ENCODE results near the gene C17orf113.

C17orf113 gene

DNA sequence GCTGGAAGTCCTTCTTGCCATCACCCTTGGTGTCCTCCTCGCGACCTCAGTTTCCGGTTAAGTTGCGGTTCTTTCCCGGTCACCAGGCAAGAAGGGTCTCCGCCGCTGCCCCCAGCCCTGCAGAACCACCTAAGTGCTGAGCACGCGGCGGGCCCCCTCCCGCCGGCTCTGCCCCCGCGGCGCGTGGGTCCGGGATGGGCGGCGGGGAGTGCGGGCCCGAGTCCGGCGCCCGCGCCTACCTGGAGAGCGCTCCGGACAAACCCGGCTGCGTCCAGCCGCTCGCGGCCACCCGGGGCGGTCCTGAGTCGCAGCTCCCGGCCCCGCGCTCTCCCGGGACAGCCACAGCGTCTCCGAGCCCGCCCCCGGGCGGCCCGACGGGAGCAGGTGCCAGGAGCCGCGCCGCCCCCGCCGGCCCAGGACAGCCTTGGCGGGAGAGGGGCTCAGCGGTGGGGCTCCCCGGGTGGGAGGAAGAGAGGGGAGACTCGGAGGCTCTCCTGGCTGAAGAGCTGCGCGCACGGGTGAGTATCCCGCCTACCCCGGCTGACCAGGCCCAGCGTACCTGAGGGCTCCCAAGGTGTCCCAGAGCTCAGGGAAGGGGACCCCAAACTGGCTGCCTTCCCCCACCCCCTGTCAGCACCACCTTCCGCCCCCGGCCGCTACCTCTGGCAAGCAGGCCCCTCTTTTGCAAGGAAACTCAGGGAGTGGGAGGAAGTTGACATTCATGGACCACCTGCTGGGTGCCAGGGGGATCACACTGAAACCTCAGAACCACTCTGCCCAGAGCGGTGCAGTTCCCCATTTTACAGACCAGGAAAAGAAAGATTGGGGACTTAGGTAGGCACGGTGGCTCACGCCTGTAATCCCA, 22.2 kb upstream of the C17orf113 start:
- DNase-seq (ENCODE audit: low read depth in 4 of 4, low spot score in 1 of 4) = no peak

DNA sequence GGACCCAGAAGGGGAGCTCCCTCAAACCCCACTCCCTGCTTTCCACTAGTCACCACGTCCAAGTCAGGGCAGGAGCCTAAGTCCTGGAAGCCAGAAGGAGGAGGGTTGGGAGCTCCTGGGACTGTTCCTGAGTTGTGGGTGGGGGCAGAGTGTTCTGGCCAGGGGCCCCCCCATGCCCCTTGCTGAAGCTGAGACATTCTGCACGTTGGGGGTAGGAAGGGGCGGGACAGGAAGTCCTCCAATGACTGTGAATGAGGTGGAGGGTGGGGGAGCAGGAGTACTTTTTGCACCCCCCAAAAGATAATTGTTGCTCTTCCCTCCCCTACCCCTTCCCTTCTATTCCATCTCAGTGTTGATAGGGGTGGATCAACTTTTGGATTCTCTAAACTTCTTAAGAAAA, 21.4 kb upstream of the C17orf113 start:
- no peak for DNase-seq (ENCODE audit: low read depth in 4 of 4, low spot score in 1 of 4)

GRCh38 chr17:42068979-42069378, 18.6 kb upstream of the C17orf113 start:
- no peak for DNase-seq (ENCODE audit: low read depth in 4 of 4, low spot score in 1 of 4)

- peak; percentile 50 to 62 (median 52) for DNase-seq (ENCODE audit: low read depth in 4 of 4, low spot score in 1 of 4)
Measured at GRCh38 chr17:42067371-42068091, 17.1 kb upstream of the C17orf113 start.

DNA sequence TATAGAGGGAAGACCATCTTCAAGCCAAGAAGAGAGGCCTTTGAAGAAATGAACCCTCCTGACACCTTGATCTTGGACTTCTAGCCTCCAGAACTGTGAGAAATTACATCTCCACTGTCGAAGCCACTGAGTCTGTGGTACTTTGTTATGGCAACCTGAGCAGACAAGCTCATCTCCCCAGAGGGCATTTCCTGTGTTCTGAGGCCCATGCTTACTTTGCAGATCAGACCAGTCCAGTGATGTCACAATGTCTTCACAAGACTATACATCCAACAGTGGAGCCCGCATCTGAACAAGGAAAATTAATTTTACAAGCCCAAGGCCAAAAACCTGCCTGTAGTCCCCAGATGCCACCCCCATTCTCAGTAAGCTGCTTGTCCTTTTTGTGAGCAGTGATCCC, 14.8 kb upstream of the C17orf113 start:
- no peak for DNase-seq (ENCODE audit: low read depth in 4 of 4, low spot score in 1 of 4)

DNA sequence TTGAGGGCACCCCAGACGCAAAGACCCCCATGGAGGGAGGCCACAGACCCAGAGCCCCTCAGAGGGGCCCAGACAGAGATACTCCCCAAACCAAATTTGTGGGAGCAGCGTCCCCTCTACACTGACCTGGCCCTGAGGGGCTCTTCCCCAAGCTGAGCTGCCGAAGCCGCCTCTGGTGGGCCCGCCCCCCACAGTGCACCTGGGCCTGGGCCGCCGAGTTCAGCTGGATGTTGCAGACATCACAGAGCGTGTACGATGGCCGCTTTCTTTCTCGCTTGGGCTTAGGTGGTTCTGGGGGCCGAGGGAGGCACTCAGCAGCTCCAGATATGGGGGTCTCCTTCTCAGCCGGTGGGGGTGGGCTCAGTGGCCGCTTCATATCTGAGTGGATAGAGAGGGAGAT, 12.3 kb upstream of the C17orf113 start:
- DNase-seq (ENCODE audit: low read depth in 4 of 4, low spot score in 1 of 4) = no peak

DNA sequence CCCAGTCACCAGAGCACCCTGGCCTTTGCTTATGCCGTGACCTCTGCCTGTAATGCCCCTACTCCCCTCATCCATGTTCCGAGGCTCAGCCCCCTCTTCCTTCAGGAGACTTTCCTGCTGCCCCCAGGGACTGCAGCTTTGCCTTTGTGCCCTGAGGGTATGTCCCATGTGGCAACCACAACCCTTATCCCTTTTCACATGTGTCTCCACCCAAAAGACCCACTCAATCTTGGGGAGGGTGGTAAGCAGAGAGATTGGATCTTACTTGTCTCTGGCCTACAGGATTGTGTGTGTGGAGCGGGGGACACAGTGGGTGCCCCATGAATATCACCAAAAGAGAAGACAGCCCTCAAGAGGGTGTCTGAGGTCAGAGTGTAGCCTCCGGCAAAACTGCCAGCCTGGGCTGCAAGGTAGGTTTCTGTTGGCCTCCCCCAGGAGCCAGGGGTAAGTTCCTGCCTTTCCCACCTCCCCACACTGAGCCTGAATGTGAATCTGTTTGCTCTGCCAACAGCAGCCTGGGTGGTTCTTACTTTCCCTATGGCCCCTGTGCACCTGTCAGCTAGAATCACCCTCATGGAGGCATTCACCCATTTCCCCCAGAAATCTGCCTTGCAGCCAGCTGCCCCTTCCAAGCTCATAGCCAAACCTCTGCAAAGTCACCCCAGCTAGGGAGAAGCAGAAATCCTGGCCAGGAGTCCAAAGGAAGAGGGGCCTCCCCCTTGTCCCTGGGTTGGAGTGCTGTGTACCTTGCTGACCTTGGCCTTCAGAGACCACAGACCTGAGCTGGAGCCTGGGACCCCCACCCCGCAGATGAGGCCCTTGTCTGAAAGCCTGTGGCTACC, 11.5 kb upstream of the C17orf113 start:
- DNase-seq (ENCODE audit: low read depth in 4 of 4, low spot score in 1 of 4) = no peak

- DNase-seq (ENCODE audit: low read depth in 4 of 4, low spot score in 1 of 4) = no peak
Measured at GRCh38 chr17:42060231-42060630, 9.8 kb upstream of the C17orf113 start.

DNA sequence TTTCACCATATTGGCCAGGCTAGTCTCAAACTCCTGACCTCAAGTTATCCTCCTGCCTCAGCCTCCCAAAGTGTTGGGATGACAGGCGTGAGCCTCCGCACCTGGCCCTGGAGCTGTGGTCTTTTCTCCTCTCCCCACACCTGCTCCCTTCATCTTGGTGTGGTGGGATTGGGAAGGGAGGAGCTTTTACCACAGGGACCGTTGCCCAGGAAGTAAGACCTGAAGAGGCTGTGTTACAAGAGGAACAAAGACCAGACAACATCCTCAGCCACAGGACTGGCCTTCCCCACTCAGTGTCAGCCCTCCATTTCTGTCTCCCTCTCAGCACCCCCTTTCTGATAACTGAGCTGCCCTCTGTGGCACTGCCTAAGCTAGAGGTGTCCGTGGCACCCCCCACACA, 9.4 kb upstream of the C17orf113 start:
- no peak for DNase-seq (ENCODE audit: low read depth in 4 of 4, low spot score in 1 of 4)

GRCh38 chr17:42058063-42058462, 7.7 kb upstream of the C17orf113 start:
- no peak for DNase-seq (ENCODE audit: low read depth in 4 of 4, low spot score in 1 of 4)

- DNase-seq (ENCODE audit: low read depth in 4 of 4, low spot score in 1 of 4) = no peak
Measured at GRCh38 chr17:42056635-42057034, 6.2 kb upstream of the C17orf113 start.

- DNase-seq (ENCODE audit: low read depth in 4 of 4, low spot score in 1 of 4) = no peak
Measured at GRCh38 chr17:42055496-42055895, 5.1 kb upstream of the C17orf113 start.

DNA sequence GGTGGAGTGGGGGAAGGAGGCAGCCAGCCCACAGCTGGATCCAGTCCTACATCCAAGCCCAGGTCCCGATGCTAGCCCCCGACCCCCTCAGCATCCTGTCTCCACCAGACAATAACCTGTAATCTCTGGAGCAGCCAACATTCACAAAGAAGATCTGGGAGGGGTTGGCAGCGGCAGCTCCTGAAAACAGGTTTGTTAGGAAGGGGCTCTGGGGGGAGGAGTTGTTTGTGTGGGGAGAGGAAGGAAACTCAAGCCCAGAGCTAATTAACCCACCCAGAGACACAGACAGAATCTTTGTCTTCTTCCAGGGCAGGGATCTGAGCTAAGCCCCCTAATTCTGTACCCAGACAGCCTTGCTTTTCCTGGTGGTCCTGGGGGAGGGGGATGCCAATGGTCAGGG, 4.6 kb upstream of the C17orf113 start:
- no peak for DNase-seq (ENCODE audit: low read depth in 4 of 4, low spot score in 1 of 4)

- no peak for DNase-seq (ENCODE audit: low read depth in 4 of 4, low spot score in 1 of 4)
Measured at GRCh38 chr17:42053731-42054500, 3.5 kb upstream of the C17orf113 start.

DNA sequence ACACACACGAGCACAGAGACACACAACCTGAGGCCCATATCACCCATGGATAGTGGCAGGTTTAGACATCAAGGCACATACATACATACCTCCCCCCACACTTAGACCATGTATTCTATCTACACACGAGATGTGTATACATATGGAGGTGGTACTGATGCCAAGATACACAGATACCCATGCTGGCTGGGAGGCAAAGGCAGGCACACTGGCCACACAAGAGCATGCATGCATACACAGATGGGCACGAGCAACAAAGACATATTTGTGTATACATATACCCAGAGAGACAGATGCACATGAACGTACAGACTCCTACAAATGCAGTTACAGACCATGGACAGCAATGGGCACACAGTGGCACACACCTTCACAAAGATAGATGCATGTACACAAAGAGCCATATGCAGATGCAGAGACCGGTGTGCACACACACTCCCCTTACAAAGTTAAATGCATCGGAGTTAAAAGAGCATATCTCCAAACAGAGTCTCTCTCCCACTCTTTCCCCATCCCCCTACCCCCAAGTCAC, 2.0 kb upstream of the C17orf113 start:
- DNase-seq (ENCODE audit: low read depth in 4 of 4, low spot score in 1 of 4) = no peak

- DNase-seq (ENCODE audit: low read depth in 4 of 4, low spot score in 1 of 4) = no peak
Measured at GRCh38 chr17:42051645-42052044, 1.2 kb upstream of the C17orf113 start.

GRCh38 chr17:42051013-42051400, 606 bp upstream of the C17orf113 start:
- DNase-seq (ENCODE audit: low read depth in 4 of 4, low spot score in 1 of 4) = no peak

GRCh38 chr17:42049834-42050392, 488 bp downstream of the C17orf113 start:
- no peak for DNase-seq (ENCODE audit: low read depth in 4 of 4, low spot score in 1 of 4)

- DNase-seq (ENCODE audit: low read depth in 4 of 4, low spot score in 1 of 4) = no peak
Measured at GRCh38 chr17:42047343-42047742, 3.1 kb downstream of the C17orf113 start.

DNA sequence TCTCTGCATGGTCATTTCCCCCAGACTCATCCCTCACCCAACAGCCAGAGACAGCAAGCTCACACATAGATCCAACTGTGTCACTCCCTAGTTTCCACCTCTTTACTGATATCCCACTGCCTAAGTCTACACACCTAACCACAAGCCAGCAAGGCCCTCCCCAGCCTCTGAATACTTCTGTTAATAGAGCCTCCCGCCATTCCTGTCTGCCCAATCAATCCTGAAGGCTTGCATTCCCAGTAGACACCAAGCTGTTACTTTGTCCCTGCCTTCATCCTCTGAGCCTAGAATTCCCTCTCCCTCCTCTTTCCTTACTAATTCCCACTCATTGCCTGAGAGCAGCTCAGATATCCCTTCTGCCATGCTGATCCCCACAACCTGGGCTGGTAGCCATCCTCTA, 4.7 kb downstream of the C17orf113 start:
- DNase-seq (ENCODE audit: low read depth in 4 of 4, low spot score in 1 of 4) = no peak

Measured in stimulated activated CD4-positive, alpha-beta T cell treated with anti-CD3 and anti-CD28 coated beads, Interleukin-1b, Interleukin-23, amount 100 ng/mL, for 24 hours (primary cell).